Measurements from ENCODE around the gene R3HDM4.
"Not testable (repeated sequence)": the region's sequence is repeated elsewhere in the genome, so short reads cannot be mapped to it uniquely, and the experiment has no call there.

R3HDM4 gene

DNA sequence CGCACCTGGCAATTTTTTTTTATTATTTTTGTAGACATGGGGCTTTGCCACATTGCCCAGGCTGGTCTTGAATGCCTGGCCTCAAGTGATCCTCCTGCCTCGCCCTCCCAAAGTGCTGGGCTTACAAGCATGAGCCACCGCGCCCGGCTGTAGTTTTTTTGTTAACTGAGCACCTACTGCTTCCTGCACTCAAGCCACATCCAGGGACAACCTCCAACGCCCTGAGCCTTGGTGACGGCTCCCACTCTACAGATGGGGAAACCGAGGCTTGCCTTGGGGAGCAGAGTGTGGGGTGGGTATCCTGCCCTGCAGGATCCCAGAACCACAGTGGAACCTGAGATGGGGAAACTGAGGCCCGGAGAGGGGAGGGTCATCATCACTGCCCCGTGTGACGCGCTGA lies 57.9 kb downstream of the R3HDM4 start:
- TF ChIP-seq EZH2phosphoT487 (conservative IDR thresholded peaks at IDR 0.05; ENCODE audit: low read length): no peak
- TF ChIP-seq, protein P1, sequence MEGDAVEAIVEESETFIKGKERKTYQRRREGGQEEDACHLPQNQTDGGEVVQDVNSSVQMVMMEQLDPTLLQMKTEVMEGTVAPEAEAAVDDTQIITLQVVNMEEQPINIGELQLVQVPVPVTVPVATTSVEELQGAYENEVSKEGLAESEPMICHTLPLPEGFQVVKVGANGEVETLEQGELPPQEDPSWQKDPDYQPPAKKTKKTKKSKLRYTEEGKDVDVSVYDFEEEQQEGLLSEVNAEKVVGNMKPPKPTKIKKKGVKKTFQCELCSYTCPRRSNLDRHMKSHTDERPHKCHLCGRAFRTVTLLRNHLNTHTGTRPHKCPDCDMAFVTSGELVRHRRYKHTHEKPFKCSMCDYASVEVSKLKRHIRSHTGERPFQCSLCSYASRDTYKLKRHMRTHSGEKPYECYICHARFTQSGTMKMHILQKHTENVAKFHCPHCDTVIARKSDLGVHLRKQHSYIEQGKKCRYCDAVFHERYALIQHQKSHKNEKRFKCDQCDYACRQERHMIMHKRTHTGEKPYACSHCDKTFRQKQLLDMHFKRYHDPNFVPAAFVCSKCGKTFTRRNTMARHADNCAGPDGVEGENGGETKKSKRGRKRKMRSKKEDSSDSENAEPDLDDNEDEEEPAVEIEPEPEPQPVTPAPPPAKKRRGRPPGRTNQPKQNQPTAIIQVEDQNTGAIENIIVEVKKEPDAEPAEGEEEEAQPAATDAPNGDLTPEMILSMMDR (IDR thresholded peaks at IDR 0.05; ENCODE audit: insufficient read depth, low read length, poor library complexity, severe bottlenecking): no peak
- no peaks in the 10 kb centered on the region for H3K27me3 ChIP-seq (ENCODE audit: low read length)
- H3K4me3 ChIP-seq (ENCODE audit: insufficient read depth, low read length, poor library complexity, severe bottlenecking): no peak overlapping the region
- H3K9me2 ChIP-seq (replicated peaks; ENCODE audit: insufficient read depth, low read length): no peaks in the 10 kb centered on the region
- no peaks in the 10 kb centered on the region for H3K79me2 ChIP-seq (ENCODE audit: insufficient read depth, low read length)
- H3K9me3 ChIP-seq (ENCODE audit: insufficient read depth, low read length): no peaks in the 10 kb centered on the region
- no peaks in the 10 kb centered on the region for H3F3A ChIP-seq (ENCODE audit: insufficient read depth)
- no peaks in the 10 kb centered on the region for H4K20me1 ChIP-seq (ENCODE audit: low read depth, low read length)
- no peak overlapping the region for H3K27ac ChIP-seq (ENCODE audit: low read depth, low read length)
- no peak overlapping the region for H3K4me2 ChIP-seq (ENCODE audit: low read depth, low read length, poor library complexity, severe bottlenecking)
- H3K36me3 ChIP-seq (ENCODE audit: low read length): no peaks in the 10 kb centered on the region
- no peak overlapping the region for H3K9ac ChIP-seq (ENCODE audit: low read length)
- no peak overlapping the region for H2AFZ ChIP-seq (ENCODE audit: low read depth, low read length, severe bottlenecking)

DNA sequence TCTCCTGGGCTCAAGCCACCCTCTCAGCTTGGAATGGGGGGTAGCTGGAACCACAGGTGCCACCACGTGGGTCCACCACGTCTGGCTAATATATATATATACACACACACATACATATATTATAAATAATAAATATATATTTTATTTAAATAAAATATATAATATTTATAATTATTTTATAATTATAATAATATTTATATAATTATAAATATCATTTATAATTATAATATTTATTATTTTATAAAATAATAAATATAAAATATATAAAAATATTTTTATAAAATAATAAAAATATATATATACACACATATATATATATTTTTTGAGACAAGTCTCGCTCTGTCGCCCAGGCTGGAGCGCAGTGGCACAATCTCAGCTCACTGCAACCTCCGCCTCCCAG lies 58.5 kb downstream of the R3HDM4 start:
- Histone ChIP-seq H3F3A (ENCODE audit: insufficient read depth) (no peaks in the 10 kb centered on the region), H3K27me3 (ENCODE audit: low read length) (no peaks in the 10 kb centered on the region), H3K4me3 (ENCODE audit: insufficient read depth, low read length, poor library complexity, severe bottlenecking) (no peak overlapping the region), H3K79me2 (ENCODE audit: insufficient read depth, low read length) (no peaks in the 10 kb centered on the region), H3K9me2 (replicated peaks; ENCODE audit: insufficient read depth, low read length) (no peaks in the 10 kb centered on the region), H3K9ac (ENCODE audit: low read length) (no peak overlapping the region), H3K9me3 (ENCODE audit: insufficient read depth, low read length) (no peaks in the 10 kb centered on the region), H3K4me2 (ENCODE audit: low read depth, low read length, poor library complexity, severe bottlenecking) (no peak overlapping the region), H2AFZ (ENCODE audit: low read depth, low read length, severe bottlenecking) (no peak overlapping the region), H4K20me1 (ENCODE audit: low read depth, low read length) (no peaks in the 10 kb centered on the region), H3K27ac (ENCODE audit: low read depth, low read length) (no peak overlapping the region), H3K36me3 (ENCODE audit: low read length) (no peaks in the 10 kb centered on the region)
- TF ChIP-seq EZH2phosphoT487 (conservative IDR thresholded peaks at IDR 0.05; ENCODE audit: low read length): no peak
- TF ChIP-seq, protein P1 (IDR thresholded peaks at IDR 0.05; ENCODE audit: insufficient read depth, low read length, poor library complexity, severe bottlenecking): no peak

DNA sequence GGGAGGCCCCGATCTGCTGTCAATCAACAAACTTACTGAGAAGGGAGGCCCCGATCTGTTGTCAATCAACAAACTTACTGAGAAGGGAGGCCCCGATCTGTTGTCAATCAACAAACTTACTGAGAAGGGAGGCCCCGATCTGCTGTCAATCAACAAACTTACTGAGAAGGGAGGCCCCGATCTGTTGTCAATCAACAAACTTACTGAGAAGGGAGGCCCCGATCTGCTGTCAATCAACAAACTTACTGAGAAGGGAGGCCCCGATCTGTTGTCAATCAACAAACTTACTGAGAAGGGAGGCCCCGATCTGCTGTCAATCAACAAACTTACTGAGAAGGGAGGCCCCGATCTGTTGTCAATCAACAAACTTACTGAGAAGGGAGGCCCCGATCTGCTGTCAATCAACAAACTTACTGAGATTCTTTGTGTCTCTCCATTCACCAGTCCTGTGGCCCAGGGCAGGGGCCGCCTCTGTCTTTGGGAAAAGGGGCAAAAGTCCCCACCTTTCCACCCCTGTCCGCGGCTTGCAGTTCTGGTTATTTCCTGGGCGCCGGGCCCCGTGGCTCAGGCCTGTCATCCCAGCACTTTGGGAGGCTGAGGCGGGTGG lies 59.3 kb downstream of the R3HDM4 start:
- H3F3A ChIP-seq (ENCODE audit: insufficient read depth); H3K27me3 ChIP-seq (ENCODE audit: low read length); H3K27ac ChIP-seq (ENCODE audit: low read depth, low read length); H2AFZ ChIP-seq (ENCODE audit: low read depth, low read length, severe bottlenecking); H3K9me2 ChIP-seq (replicated peaks; ENCODE audit: insufficient read depth, low read length); H3K9me3 ChIP-seq (ENCODE audit: insufficient read depth, low read length); H3K36me3 ChIP-seq (ENCODE audit: low read length); H3K79me2 ChIP-seq (ENCODE audit: insufficient read depth, low read length); H3K4me3 ChIP-seq (ENCODE audit: insufficient read depth, low read length, poor library complexity, severe bottlenecking); H3K9ac ChIP-seq (ENCODE audit: low read length); H3K4me2 ChIP-seq (ENCODE audit: low read depth, low read length, poor library complexity, severe bottlenecking); H4K20me1 ChIP-seq (ENCODE audit: low read depth, low read length): not testable (repeated sequence)

DNA sequence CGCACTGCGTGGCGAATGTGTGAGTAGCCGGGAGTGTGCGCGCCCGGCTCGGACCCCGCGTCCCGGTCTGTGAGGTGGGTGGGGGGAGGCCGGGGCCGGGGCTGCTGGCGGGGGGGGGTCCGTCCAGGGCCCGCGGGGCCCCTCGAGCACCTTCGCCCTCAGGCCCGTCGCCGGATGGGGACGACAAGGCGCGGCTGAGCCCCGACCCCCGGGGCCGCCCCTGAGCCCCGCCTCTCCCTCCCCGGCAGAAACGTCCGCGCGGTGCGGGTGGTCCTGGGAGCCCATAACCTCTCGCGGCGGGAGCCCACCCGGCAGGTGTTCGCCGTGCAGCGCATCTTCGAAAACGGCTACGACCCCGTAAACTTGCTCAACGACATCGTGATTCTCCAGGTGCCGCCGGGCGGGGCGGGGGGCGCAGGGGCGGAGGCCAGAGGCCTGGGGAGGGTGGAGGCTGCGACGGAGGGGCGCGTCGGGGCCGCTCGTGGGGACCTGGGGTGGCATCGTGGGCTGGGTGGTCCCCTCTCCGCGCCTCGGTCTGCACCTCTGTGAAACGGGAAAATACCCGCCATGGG lies 59.9 kb downstream of the R3HDM4 start:
- H3K27me3 ChIP-seq (ENCODE audit: low read length): no peaks in the 10 kb centered on the region
- no peaks in the 10 kb centered on the region for H3K9me3 ChIP-seq (ENCODE audit: insufficient read depth, low read length)
- no peak overlapping the region for H2AFZ ChIP-seq (ENCODE audit: low read depth, low read length, severe bottlenecking)
- no peak overlapping the region for H3K27ac ChIP-seq (ENCODE audit: low read depth, low read length)
- H3K9ac ChIP-seq (ENCODE audit: low read length): no peak overlapping the region
- H3F3A ChIP-seq (ENCODE audit: insufficient read depth): no peaks in the 10 kb centered on the region
- no peaks in the 10 kb centered on the region for H3K36me3 ChIP-seq (ENCODE audit: low read length)
- H3K4me3 ChIP-seq (ENCODE audit: insufficient read depth, low read length, poor library complexity, severe bottlenecking): no peak overlapping the region
- H3K9me2 ChIP-seq (replicated peaks; ENCODE audit: insufficient read depth, low read length): no peaks in the 10 kb centered on the region
- H3K79me2 ChIP-seq (ENCODE audit: insufficient read depth, low read length): no peaks in the 10 kb centered on the region
- no peaks in the 10 kb centered on the region for H4K20me1 ChIP-seq (ENCODE audit: low read depth, low read length)
- no peak overlapping the region for H3K4me2 ChIP-seq (ENCODE audit: low read depth, low read length, poor library complexity, severe bottlenecking)
- TF ChIP-seq, protein P1 (IDR thresholded peaks at IDR 0.05; ENCODE audit: insufficient read depth, low read length, poor library complexity, severe bottlenecking): no peak
- no peak for TF ChIP-seq EZH2phosphoT487 (conservative IDR thresholded peaks at IDR 0.05; ENCODE audit: low read length)
